HUES6 (cell line): ENCODE data around the gene POLD4.

Experiments
- H3K27ac ChIP-seq: 2 replicates; pipeline ENCODE4 v1.7.0; 2013; ENCODE audit warnings: low read depth, mild to moderate bottlenecking, low read length, inconsistent platforms
- H3K27me3 ChIP-seq: 2 replicates; pipeline ENCODE4 v1.6.1; 2013; ENCODE audit warnings: low read length; ENCODE audit not compliant: control insufficient read depth, insufficient read depth
- H3K36me3 ChIP-seq: 2 replicates; pipeline ENCODE4 v1.6.1; 2013; ENCODE audit warnings: low read length; ENCODE audit not compliant: control insufficient read depth, insufficient read depth
- H3K4me1 ChIP-seq: 2 replicates; pipeline ENCODE4 v1.6.1; 2013; ENCODE audit warnings: low read length; ENCODE audit not compliant: control insufficient read depth, insufficient read depth
- H3K4me3 ChIP-seq: 2 replicates; pipeline ENCODE4 v1.5.1; 2013; ENCODE audit warnings: low read depth, low read length
- H3K9ac ChIP-seq: one replicate; pipeline ENCODE4 v1.6.1; 2013; ENCODE audit warnings: mild to moderate bottlenecking, low read length
- H3K9me3 ChIP-seq: 2 replicates; pipeline ENCODE4 v1.6.1; 2013; ENCODE audit warnings: low read depth, low read length; ENCODE audit not compliant: control insufficient read depth, insufficient read depth

Gene POLD4

DNA sequence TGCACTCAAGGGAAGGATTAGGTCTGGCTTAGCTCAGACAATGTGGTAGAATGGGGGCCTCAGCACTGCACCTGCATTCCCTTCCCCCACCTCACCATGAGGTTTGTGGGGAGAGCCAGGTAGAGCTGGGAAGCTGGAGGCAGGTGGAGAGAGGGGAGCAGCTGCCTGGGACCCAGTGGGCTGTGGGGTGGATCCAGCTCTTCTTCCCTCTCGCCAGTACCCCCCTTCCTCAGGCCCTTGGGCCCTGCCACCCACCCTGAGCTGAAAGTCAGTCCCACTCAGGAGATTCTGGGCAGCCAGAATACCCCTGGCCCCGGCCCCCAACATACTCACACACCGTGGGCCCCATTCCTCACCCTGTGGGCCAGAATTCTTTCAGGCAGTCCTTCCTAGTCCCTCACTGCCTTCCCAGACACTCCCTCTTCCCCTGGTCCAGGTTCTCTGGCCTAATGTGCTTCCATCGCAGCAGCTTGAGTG, 3.1 kb upstream of the POLD4 start:
- Histone ChIP-seq H3K9me3 (no peaks in the 10 kb centered on the region), H3K27me3 (no peaks in the 10 kb centered on the region), H3K27ac (no peak overlapping the region), H3K36me3 (no peaks in the 10 kb centered on the region), H3K4me1 (peaks cover 29% of the 10 kb centered on the region), H3K9ac (no peak overlapping the region), H3K4me3 (no peak overlapping the region)

DNA sequence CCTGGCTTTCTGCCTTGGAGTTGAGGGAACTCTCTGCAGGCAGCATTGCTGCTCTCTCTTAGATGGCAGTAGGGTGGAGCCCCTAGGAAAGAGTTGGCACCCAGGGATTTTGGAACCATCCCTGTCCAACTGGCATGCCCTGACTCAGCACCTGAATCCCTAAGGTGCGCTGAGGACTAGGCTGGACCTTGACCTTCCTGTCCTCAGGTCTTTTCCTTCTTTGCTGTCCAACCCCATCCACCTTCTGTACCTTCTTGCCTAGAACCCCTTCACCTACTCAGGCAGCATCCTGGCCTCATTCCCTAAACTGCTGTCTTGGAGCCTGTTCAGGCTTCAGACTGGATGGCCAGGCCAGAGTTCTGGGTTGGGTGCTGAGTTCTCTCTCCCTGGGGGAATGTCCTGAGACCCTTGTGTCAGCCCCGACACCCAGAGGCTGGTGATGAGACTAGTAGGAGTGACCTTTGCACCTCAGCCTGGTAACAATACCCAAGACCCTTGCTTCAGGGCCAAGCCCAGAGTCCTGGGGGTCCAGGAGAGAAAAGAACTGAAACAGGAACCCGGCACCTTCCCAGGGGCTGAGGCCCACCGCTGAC, 2.5 kb upstream of the POLD4 start:
- Histone ChIP-seq H3K4me1 (peaks cover 31% of the 10 kb centered on the region), H3K27ac (no peak overlapping the region), H3K9me3 (no peaks in the 10 kb centered on the region), H3K36me3 (no peaks in the 10 kb centered on the region), H3K27me3 (no peaks in the 10 kb centered on the region), H3K9ac (no peak overlapping the region), H3K4me3 (no peak overlapping the region)

DNA sequence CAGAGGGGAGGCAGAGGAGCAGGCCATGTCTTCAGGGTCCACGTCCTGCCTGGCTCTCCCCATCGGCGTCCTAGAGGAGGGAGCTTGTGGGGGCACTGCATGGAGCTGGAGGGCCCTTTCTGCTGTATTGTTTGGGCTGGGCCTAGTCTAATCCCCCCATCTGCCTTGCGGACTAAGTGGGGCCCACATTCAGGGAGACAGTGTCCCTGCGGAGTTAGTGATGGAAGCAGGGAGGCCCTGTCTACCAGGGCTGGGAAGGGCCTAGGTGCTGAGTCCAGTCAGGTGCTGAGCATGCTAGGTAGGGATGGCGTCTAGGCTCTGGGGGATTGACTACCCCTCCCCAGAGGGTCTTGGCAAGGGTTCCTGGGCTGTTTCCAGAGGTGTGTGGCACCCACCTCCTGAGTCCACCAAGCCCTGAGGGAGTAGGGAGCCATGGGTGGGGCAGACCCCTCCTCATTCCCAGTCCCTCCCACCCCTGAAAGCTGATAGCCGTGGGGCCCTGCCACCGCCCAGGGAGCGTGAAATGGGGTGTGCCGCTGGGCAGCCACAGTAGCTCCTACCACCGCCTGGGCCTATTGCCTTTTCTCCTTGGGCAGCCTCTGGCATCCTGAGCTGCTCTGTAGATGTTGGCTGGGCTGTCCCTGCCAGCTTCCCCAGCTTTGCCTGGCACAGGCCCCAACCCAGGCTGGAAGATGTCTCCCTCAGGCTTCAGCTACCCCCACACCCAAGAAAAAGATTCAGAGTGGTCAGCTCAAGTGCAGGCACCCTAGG, 1.9 kb upstream of the POLD4 start:
- Histone ChIP-seq H3K4me1 (peaks cover 31% of the 10 kb centered on the region), H3K9me3 (no peaks in the 10 kb centered on the region), H3K36me3 (no peaks in the 10 kb centered on the region), H3K27ac (no peak overlapping the region), H3K9ac (no peak overlapping the region), H3K4me3 (no peak overlapping the region), H3K27me3 (no peaks in the 10 kb centered on the region)

DNA sequence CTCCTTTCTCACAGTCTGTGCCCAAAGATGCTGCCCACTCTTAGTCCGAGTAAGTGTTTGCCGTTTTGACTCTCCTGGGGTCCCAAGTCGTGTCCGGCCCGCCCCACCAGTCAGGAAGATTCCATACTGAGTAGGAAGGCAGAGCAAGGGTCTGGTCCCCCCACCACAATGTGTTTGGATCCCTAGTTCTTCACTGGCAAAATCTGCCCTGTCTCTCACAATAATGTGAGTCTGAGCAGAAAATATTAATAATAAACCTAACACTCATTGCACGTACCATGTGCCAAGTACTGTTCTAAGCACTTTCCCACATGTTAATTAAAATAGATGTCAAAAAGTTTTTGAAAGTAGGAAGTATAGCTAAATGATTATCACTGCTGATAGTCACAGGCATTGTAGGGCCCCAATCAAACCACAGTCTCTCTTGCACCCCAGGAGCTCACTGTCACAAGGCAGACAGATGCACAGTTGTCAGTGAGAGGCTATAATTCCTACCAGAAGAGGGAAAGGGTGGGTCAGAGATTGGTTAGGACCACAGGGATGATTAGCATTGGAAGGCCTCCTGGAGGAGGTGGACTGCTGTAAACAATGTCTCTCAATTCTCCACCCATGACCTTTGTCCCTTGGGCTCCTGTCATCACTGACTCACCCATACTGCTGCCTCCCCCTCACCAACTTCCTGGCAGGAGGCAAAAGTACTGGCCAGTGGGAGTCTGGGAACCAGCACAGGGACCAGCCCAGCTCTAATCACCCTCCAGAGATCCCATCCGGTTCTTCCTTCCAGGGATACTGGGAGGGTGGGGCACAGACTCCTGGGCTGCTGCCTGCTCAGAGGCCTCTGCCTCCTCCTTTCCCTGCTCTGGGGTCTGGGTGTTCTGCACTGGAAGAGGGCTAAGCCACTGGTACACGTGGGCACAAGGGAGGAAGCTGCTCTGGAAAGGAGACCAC, 1.0 kb upstream of the POLD4 start:
- H3K36me3 ChIP-seq = no peaks in the 10 kb centered on the region
- H3K27ac ChIP-seq = peak overlapping the region; percentile 54; the same call in 1 of the 2 replicates
- peak overlapping the region; percentile 43 for H3K9ac ChIP-seq
- H3K4me1 ChIP-seq = peaks cover 31% of the 10 kb centered on the region
- H3K27me3 ChIP-seq = no peaks in the 10 kb centered on the region
- no peaks in the 10 kb centered on the region for H3K9me3 ChIP-seq
- peak overlapping the region; percentile 83 for H3K4me3 ChIP-seq

DNA sequence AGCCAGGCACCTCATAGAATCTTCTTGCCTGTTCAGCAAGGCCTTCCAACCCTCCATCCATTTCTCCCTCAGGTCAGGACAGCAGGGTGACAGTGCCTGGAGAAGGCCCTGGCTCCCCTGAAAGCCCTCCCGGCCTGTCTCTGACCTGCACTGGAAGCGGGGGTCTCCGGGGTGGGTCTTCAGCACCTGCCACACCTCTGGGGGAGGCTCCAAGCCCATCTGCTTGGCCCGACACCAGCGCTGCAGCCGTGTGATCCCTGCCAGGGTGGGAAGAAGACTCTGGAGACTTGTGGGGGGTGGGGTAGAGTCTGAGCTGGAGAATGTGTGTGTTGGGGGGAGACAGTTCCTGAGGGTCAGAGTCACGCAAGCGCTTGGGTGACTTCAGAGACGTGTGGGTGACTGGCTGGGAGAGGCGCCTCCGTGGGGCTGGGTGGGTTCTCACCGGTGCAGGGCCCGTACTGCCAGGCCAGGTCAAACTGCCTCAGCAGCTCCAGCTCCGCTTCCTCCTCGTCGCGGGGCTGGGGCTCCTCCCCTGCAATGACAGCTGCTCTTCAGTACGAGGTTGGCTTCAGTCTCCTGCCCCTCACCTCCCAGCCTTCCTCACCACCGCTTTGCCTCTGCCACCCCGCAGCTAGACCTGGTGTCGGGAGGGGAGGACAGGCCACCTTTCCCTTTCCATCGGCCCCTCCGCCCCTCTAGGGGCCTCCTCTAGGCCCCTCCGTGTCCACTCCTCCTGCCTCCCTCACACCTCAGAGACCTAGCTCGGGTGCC, 615 bp downstream of the POLD4 start:
- Histone ChIP-seq H3K4me1 (peaks cover 31% of the 10 kb centered on the region), H3K9ac (peak overlapping the region; percentile 78), H3K9me3 (no peaks in the 10 kb centered on the region), H3K27ac (peak overlapping the region; percentile 59; the same call in 1 of the 2 replicates), H3K27me3 (no peaks in the 10 kb centered on the region), H3K4me3 (peak overlapping the region; percentile 83), H3K36me3 (no peaks in the 10 kb centered on the region)

DNA sequence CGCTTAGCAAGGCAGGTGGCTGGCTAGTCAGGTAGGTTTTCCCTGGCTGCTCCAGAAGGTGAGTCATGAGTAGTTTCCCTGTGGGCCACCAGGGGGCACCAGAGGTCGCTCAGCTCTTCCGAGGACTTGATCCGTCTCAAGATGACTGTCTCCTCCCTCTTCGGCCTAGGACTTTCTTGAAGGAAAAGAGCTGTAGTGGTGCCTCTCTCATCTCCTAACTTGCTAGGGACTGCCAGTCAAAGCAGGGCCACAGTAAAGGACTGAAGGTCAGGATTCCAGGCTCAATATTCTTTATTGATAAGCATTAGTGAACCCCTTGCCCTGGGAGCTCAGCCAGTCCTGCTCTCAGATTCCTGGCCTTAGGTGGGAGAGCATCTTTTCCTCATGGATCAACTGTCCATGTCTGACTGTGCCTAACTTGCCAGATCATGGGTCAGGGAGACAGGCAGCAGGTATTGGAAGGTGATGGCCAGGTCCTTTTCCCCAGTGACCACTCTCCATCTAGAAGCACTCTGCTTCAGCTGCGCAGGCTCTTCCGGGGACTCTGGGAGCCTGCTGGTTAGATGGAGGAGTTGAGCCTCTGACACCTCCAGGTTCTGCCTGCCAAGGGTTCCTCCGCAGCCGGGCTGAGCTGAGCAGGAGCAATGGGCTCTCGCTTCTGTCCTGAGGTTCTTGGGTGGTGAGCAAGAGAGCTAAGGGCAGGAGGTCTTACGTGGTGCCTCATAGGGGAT, 1.9 kb downstream of the POLD4 start:
- Histone ChIP-seq H3K9me3 (no peaks in the 10 kb centered on the region), H3K4me1 (peaks cover 25% of the 10 kb centered on the region), H3K36me3 (no peaks in the 10 kb centered on the region), H3K27ac (no peak overlapping the region), H3K9ac (no peak overlapping the region), H3K4me3 (no peak overlapping the region), H3K27me3 (no peaks in the 10 kb centered on the region)

DNA sequence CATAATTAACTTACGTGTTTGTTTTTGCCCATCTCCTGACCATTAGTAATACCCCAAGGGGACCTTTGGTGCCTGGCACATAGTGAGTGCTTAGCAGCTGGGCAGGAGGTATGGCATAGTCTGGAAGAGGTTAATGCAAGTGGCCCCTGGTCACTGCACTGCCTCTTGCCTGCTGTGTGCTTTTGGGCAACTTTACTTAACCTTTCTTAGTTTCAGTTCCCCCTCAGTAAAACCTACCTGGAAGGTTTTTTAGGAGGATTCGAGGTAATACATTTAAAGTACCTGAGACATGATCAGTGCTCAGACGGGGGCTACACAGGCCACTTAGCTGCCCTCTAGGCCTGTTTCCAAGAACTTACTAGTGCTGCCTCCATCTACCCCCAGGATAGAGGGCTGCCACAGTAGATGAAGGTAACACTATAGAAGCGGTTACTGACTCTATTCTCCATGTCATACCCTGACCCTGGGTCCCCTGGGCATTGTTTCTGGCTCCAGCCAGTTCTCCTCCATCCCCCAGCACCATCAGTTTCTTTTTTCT, 3.3 kb downstream of the POLD4 start:
- no peak overlapping the region for H3K9ac ChIP-seq
- no peaks in the 10 kb centered on the region for H3K36me3 ChIP-seq
- H3K27me3 ChIP-seq = no peaks in the 10 kb centered on the region
- H3K9me3 ChIP-seq = no peaks in the 10 kb centered on the region
- H3K4me3 ChIP-seq = no peak overlapping the region
- H3K27ac ChIP-seq = no peak overlapping the region
- peaks cover 27% of the 10 kb centered on the region for H3K4me1 ChIP-seq

DNA sequence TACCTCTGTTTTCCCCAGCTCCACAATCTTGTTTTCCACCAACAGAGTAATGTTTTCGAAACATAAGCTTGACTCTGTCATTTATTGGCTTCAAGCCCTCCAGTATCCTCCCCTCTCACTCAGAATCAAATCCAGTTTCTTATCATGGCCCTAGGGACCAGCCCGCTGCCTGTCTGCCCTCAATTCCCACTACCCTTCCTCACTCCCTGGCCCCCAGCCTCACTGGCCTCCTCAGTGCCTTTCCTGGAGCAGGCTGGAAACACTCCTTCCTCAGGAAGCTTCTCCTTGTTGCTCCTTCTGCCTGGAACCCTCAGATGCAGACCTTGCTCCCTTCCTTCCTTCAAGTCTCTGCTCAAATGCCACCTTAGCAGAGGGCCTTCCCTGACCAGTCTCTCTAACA, 3.9 kb downstream of the POLD4 start:
- Histone ChIP-seq H3K36me3 (no peaks in the 10 kb centered on the region), H3K27ac (no peak overlapping the region), H3K9me3 (no peaks in the 10 kb centered on the region), H3K9ac (no peak overlapping the region), H3K27me3 (no peaks in the 10 kb centered on the region), H3K4me3 (no peak overlapping the region), H3K4me1 (peaks cover 22% of the 10 kb centered on the region)

DNA sequence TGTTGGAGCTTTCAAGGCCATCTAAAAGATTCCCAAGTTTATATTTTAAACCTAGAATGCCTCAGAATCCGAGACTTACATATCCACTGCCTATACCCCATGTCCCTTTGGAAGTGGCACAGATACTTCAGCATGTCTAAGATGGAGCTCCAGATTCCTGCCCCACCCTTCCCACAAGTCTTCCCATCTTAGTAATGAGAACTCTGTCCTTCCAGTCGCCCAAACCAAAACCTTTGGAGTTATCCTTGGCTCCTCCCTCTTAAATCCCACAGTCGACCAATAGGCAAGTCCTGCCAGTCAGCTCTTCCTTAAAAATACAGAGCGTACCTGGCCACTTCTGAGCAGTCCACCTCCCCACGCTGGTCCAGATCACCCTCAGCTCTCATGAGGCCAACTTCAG, 4.3 kb downstream of the POLD4 start:
- Histone ChIP-seq H3K9me3 (no peaks in the 10 kb centered on the region), H3K27me3 (no peaks in the 10 kb centered on the region), H3K4me3 (no peak overlapping the region), H3K27ac (no peak overlapping the region), H3K4me1 (peaks cover 18% of the 10 kb centered on the region), H3K9ac (no peak overlapping the region), H3K36me3 (no peaks in the 10 kb centered on the region)
